Subcutaneous adipose tissue (tissue), 4 donors: ENCODE data around the gene EVL. TPM values are rescaled to one million over a fixed set of nuclear protein-coding genes. Genes with fewer than 3 reads are reported as not detected.

Source experiments
- CTCF ChIP-seq: fragments of 450-650 bp; IDR thresholded peaks from one replicate; pipeline ENCODE4 v1.5.1; 2016; ENCODE audit warnings: low read depth, mild to moderate bottlenecking, control low read depth, antibody characterized with exemption, moderate library complexity
- total RNA-seq, 4 donors: library from RNA; depleted of rRNA; stranded (reverse); fragments of >200 nt; gene quantifications; one replicate each; pipeline ENCODE4 v1.1.0, GENCODE V29; 2016

The EVL gene
- total RNA-seq, 4 donors from 2014 or later: 36.7 to 108 (median 46.5) TPM

- no peak for TF ChIP-seq CTCF
Observed at GRCh38 chr14:100176811-100177327, 111.6 kb downstream of the EVL start.

GRCh38 chr14:100178691-100179090 is 113.5 kb downstream of the EVL start:
- no peak for TF ChIP-seq CTCF

DNA sequence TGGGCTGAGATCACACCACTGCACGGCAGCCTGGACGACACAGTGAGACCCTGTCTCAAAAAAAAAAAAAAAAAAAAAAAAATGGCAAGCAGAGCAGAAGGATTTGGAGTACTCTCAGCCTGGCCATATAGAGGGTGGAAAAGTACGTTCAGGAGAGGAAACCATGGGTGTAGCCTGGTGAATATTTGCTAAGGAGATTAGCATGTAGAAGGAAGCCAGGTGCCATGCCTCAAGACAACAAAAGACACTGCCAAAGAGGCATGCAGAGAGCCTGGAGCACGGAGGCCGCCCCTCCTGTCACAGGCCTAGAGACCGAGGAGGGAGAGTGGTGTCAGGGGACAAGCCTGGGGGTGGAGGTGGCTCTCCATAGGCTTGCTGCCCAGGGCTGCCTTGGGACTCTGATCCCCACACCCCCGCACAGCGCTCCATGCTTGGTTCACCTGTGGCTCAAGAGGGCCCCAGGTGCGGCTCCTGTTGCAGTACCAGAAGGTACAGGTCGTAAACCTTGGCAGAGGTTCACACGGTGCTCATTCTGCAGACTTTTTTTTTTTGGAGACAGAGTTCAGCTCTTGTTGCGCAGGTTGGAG is 122.1 kb downstream of the EVL start:
- no peak for TF ChIP-seq CTCF

DNA sequence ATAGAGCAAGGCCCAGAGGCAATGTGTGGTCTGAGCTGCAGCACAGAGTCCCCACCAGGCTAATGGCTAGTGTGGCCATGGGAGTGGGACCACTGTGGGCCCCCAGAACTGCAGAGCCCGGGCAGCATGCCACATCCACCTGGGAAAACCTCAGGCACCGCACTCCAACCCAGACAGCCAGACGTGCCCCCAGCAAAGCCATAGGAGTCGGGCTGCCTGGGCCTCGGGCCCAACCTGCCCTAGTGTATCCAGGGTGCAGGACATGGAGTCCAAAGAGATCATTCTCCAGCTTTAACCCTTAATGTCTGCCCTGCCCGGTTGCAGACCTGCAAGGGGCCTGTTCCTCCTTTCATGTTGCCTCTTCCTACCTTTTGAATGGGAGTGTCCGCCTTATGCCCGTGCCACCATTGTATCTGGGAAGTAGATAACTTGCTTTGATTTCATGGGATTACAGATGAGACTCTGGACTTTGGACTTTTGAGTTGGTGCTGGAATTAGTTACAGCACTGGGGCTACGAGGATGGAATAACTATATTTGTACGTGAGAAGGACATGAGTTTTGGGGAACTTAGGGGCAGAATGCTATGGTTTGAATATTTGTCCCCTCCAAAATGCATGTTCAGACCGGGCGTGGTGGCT is 123.3 kb downstream of the EVL start:
- no peak for TF ChIP-seq CTCF

GRCh38 chr14:100190126-100190525 is 124.9 kb downstream of the EVL start:
- TF ChIP-seq CTCF: no peak

GRCh38 chr14:100191584-100192249 is 126.5 kb downstream of the EVL start:
- TF ChIP-seq CTCF: no peak

DNA sequence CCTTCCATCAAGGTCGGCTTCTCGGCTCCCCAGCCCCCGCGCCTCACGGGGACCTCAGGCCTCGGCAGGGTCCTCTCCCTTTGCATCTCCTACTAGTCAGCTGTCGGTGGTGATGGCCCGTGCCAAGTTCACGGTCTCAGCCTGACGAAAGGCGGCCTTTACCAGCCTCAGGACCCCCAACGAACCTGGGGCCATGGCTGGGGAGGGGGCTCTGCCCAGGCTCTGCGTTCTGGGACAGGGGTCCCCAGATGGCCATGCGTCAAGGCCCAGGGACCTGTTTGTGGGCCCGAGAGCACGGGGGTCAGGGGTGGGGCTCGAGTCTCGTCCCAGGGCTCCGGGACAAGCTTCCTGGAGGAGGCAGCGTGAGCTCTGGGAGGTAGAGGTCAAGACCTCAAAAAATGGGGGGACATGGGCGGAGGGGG is 127.0 kb downstream of the EVL start:
- TF ChIP-seq CTCF: no peak
